Measurements from ENCODE around the gene BIRC3. TPM values are rescaled to one million over a fixed set of nuclear protein-coding genes. Genes with fewer than 3 reads are reported as not detected.

The BIRC3 gene
- total RNA-seq, 2 donors from 2014 or later, result 14.8 to 66.3 TPM

DNA sequence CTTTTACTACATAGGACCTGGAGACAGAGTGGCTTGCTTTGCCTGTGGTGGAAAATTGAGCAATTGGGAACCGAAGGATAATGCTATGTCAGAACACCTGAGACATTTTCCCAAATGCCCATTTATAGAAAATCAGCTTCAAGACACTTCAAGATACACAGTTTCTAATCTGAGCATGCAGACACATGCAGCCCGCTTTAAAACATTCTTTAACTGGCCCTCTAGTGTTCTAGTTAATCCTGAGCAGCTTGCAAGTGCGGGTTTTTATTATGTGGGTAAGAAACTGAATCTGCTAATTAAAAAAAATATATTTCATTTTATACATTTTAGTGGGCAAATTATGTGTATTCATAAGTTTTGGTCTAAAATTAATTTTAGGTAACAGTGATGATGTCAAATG lies 7.8 kb downstream of the BIRC3 start:
- Histone ChIP-seq H3K36me3 (no peaks in the 10 kb centered on the region), H3K9me3 (no peaks in the 10 kb centered on the region), H3K4me3 (no peak overlapping the region), H3K4me1 (no peaks in the 10 kb centered on the region), H3K27me3 (no peaks in the 10 kb centered on the region), H3K27ac (no peak overlapping the region), H3K9ac (ENCODE audit: low read depth in 2 of 2, low read length in 2 of 2) (no peak overlapping the region)
- intact Hi-C loops (cut with DNase I), result no loop called here
- TF ChIP-seq, protein P1, sequence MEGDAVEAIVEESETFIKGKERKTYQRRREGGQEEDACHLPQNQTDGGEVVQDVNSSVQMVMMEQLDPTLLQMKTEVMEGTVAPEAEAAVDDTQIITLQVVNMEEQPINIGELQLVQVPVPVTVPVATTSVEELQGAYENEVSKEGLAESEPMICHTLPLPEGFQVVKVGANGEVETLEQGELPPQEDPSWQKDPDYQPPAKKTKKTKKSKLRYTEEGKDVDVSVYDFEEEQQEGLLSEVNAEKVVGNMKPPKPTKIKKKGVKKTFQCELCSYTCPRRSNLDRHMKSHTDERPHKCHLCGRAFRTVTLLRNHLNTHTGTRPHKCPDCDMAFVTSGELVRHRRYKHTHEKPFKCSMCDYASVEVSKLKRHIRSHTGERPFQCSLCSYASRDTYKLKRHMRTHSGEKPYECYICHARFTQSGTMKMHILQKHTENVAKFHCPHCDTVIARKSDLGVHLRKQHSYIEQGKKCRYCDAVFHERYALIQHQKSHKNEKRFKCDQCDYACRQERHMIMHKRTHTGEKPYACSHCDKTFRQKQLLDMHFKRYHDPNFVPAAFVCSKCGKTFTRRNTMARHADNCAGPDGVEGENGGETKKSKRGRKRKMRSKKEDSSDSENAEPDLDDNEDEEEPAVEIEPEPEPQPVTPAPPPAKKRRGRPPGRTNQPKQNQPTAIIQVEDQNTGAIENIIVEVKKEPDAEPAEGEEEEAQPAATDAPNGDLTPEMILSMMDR (IDR thresholded peaks at IDR 0.05), result no peak
- no peak for DNase-seq

DNA sequence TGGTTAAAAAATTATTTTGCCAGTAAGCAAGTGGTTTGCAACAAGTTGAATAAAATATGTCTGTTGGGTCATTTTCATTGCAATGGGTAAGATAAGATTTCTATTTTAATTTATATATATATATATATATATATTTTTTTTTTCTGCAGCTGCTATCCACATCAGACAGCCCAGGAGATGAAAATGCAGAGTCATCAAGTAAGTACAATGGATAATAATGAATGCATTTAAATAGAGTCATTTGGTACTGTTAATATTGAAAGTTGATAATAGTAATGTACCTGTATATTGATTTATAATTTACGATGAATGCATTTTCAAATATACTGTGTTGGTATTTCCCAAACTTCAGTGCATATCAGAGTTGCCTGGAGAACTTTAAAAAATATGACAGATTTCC lies 11.5 kb downstream of the BIRC3 start:
- H3K9me3 ChIP-seq, result no peaks in the 10 kb centered on the region
- H3K4me1 ChIP-seq, result no peaks in the 10 kb centered on the region
- H3K9ac ChIP-seq (ENCODE audit: low read depth in 2 of 2, low read length in 2 of 2), result no peak overlapping the region
- no peak overlapping the region for H3K27ac ChIP-seq
- no peaks in the 10 kb centered on the region for H3K27me3 ChIP-seq
- TF ChIP-seq, protein P1 (IDR thresholded peaks at IDR 0.05), result no peak
- H3K4me3 ChIP-seq, result no peak overlapping the region
- no peak for DNase-seq
- H3K36me3 ChIP-seq, result no peaks in the 10 kb centered on the region
- intact Hi-C loops (cut with DNase I), result no loop called here

DNA sequence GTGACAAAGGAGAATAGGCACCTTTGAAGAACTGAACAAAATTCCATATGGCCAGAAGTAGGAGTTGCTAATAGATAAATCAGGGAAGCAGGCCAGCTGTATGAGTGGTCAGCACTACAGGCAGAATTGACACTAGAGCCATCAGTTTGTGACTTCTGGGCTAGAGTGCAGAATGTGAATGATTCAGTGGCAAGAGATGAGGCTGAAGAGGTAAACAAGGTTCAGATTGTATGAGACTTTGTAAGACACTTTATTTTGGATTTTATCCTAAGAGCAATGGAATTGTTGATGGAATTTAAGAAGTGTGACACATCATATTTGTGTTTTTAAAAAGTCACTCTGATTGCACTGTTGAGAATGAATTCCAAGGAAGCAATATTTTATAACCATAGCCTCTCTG lies 12.9 kb downstream of the BIRC3 start:
- TF ChIP-seq, protein P1 (IDR thresholded peaks at IDR 0.05), result no peak
- no peak for DNase-seq
- H3K4me3 ChIP-seq, result no peak overlapping the region
- no peaks in the 10 kb centered on the region for H3K36me3 ChIP-seq
- no peaks in the 10 kb centered on the region for H3K4me1 ChIP-seq
- no peaks in the 10 kb centered on the region for H3K9me3 ChIP-seq
- H3K9ac ChIP-seq (ENCODE audit: low read depth in 2 of 2, low read length in 2 of 2), result no peak overlapping the region
- no peak overlapping the region for H3K27ac ChIP-seq
- intact Hi-C loops (cut with DNase I), result no loop called here
- no peaks in the 10 kb centered on the region for H3K27me3 ChIP-seq

DNA sequence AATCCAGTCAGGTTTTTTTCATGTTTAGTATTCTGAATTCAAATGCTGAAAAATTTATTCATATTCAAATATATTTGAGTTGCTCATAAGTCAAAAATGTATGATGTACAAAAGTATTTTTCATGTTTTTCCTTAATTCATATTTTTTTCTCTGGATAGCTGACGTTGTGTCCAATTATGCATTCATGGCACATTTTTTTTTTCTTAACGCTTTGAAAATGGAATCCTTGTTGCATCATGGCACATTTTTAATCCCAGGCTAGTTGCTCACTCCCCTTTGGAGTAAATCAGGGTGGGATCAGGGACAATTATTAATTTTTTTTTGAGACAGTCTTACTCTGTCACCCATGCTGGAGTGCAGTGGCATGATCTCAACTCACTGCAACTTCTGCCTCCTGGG lies 14.1 kb downstream of the BIRC3 start:
- Histone ChIP-seq H3K4me1 (no peaks in the 10 kb centered on the region), H3K4me3 (no peak overlapping the region), H3K27ac (no peak overlapping the region), H3K27me3 (no peaks in the 10 kb centered on the region), H3K9me3 (no peaks in the 10 kb centered on the region), H3K9ac (ENCODE audit: low read depth in 2 of 2, low read length in 2 of 2) (no peak overlapping the region), H3K36me3 (no peaks in the 10 kb centered on the region)
- no peak for DNase-seq
- intact Hi-C loops (cut with DNase I), result no loop called here
- TF ChIP-seq, protein P1 (IDR thresholded peaks at IDR 0.05), result no peak

DNA sequence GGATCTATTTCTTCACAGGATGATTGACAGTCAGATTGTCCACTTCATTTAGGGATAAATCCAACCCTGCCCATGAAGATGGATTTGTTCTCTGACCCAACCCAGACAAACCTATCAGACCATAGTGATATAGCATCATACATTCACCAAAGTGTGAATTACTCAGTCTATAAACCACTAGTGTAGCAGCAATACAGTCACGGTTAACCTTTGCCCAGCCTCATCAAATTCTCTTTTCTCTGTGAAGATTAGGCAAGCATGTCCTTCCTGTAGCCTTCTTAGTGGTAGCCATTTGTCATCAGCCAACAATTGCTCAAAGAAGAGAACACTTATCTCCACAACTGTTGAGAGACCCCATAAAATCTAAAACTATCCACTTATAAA lies 15.3 kb downstream of the BIRC3 start:
- intact Hi-C loops (cut with DNase I), result no loop called here
- Histone ChIP-seq H3K27me3 (no peaks in the 10 kb centered on the region), H3K27ac (no peak overlapping the region), H3K36me3 (no peaks in the 10 kb centered on the region), H3K9ac (ENCODE audit: low read depth in 2 of 2, low read length in 2 of 2) (no peak overlapping the region), H3K9me3 (no peaks in the 10 kb centered on the region), H3K4me1 (no peaks in the 10 kb centered on the region), H3K4me3 (no peak overlapping the region)
- TF ChIP-seq, protein P1 (IDR thresholded peaks at IDR 0.05), result no peak
- no peak for DNase-seq

Measured in colonic mucosa (tissue), 4 donors.